HG02759 (cell line): Measurements from ENCODE around the gene CFAP221.

ENCODE experiments used
- ATAC-seq: cut with Tn5 transposase; IDR thresholded peaks from one replicate; pipeline ENCODE4 v1.9.1; 2021; ENCODE audit warnings: mild to moderate bottlenecking, moderate library complexity; ENCODE audit not compliant: unreplicated experiment

CFAP221 gene

GRCh38 chr2:119544075-119544938 is at the start of gene CFAP221:
Gene CFAP221, plus strand, starts transcription at chr2:119544449. Its CDS starts 1,683 bp downstream, at chr2:119546132.
- ATAC-seq, result peak; percentile 95

- no peak for ATAC-seq
Measured at GRCh38 chr2:119495948-119496347, 48.3 kb upstream of the CFAP221 start.

GRCh38 chr2:119496682-119497081 is 47.6 kb upstream of the CFAP221 start:
- ATAC-seq, result no peak

GRCh38 chr2:119508756-119509155 is 35.5 kb upstream of the CFAP221 start:
- ATAC-seq, result no peak

- no peak for ATAC-seq
Measured at GRCh38 chr2:119511989-119512388, 32.3 kb upstream of the CFAP221 start.

GRCh38 chr2:119512946-119513345 is 31.3 kb upstream of the CFAP221 start:
- no peak for ATAC-seq

GRCh38 chr2:119513832-119514231 is 30.4 kb upstream of the CFAP221 start:
- no peak for ATAC-seq

- no peak for ATAC-seq
Measured at GRCh38 chr2:119516121-119516520, 28.1 kb upstream of the CFAP221 start.

GRCh38 chr2:119517433-119517832 is 26.8 kb upstream of the CFAP221 start:
- ATAC-seq, result peak; percentile 91

- no peak for ATAC-seq
Measured at GRCh38 chr2:119518401-119519056, 25.7 kb upstream of the CFAP221 start.

GRCh38 chr2:119519057-119519408 is 25.2 kb upstream of the CFAP221 start:
- ATAC-seq, result no peak

GRCh38 chr2:119520696-119521432 is 23.4 kb upstream of the CFAP221 start:
- no peak for ATAC-seq

GRCh38 chr2:119521433-119522050 is 22.7 kb upstream of the CFAP221 start:
- no peak for ATAC-seq

GRCh38 chr2:119522671-119523070 is 21.6 kb upstream of the CFAP221 start:
- ATAC-seq, result no peak

- ATAC-seq, result no peak
Measured at GRCh38 chr2:119523383-119523951, 20.8 kb upstream of the CFAP221 start.

- ATAC-seq, result no peak
Measured at GRCh38 chr2:119523952-119524694, 20.1 kb upstream of the CFAP221 start, which contains the start of gene SCTR. Gene SCTR, minus strand, starts transcription at chr2:119524483. Its CDS starts 257 bp downstream, at chr2:119524226.

- ATAC-seq, result no peak
Measured at GRCh38 chr2:119525614-119526013, 18.6 kb upstream of the CFAP221 start.

GRCh38 chr2:119527999-119528398 is 16.2 kb upstream of the CFAP221 start:
- no peak for ATAC-seq

GRCh38 chr2:119531292-119531691 is 13.0 kb upstream of the CFAP221 start:
- no peak for ATAC-seq

GRCh38 chr2:119533560-119533959 is 10.7 kb upstream of the CFAP221 start:
- ATAC-seq, result no peak
